ENCODE results near the gene RBPJ.

GRCh38 chr4:26406346-26406975 lies 85.6 kb downstream of the RBPJ start:
- TF ChIP-seq ELF4 (IDR thresholded peaks at IDR 0.05) (no peak), FOXM1 (IDR thresholded peaks at IDR 0.05; ENCODE audit: borderline replicate concordance) (no peak), SUZ12 (IDR thresholded peaks at IDR 0.05) (no peak), FOXA1 (IDR thresholded peaks at IDR 0.05) (no peak), SP1 (IDR thresholded peaks at IDR 0.05) (no peak), NFRKB (IDR thresholded peaks at IDR 0.05) (no peak), LEF1 (IDR thresholded peaks at IDR 0.05; ENCODE audit: borderline replicate concordance) (no peak), L3MBTL2 (conservative IDR thresholded peaks at IDR 0.05) (no peak), BHLHE40 (IDR thresholded peaks at IDR 0.05; ENCODE audit: borderline replicate concordance) (no peak), FOXK2 (IDR thresholded peaks at IDR 0.05) (no peak)
